GM18505 (cell line): ENCODE results near the gene TSGA10IP.
A peak's percentile ranks its signal among the peaks of the same experiment; 100 is the strongest.

Source experiments
- ATAC-seq: cut with Tn5 transposase; IDR thresholded peaks from one replicate; pipeline ENCODE4 v1.9.1; 2021; ENCODE audit not compliant: unreplicated experiment
- POLR2A ChIP-seq: IDR thresholded peaks from 4 replicates; pipeline ENCODE4 v1.6.1; 2011; ENCODE audit warnings: borderline replicate concordance; ENCODE audit not compliant: insufficient read depth, insufficient read length; ENCODE audit errors: extremely low read depth

TSGA10IP gene

GRCh38 chr11:65945430-65945911, at the start of gene TSGA10IP:
Gene TSGA10IP, plus strand, starts transcription at chr11:65945480. Its CDS starts 196 bp downstream, at chr11:65945676.
- TF ChIP-seq POLR2A = no peak
- ATAC-seq = no peak

GRCh38 chr11:65895482-65895981, 49.7 kb upstream of the TSGA10IP start:
- TF ChIP-seq POLR2A = no peak
- no peak for ATAC-seq

GRCh38 chr11:65896034-65896999, 49.0 kb upstream of the TSGA10IP start:
- no peak for ATAC-seq

GRCh38 chr11:65897020-65897471, 48.2 kb upstream of the TSGA10IP start:
- no peak for TF ChIP-seq POLR2A
- ATAC-seq = no peak

More at GRCh38 chr11:65896034-65896999, 49.0 kb upstream of the TSGA10IP start:
- TF ChIP-seq POLR2A = no peak

GRCh38 chr11:65898656-65899355, 46.5 kb upstream of the TSGA10IP start:
- no peak for ATAC-seq

GRCh38 chr11:65899356-65900124, 45.7 kb upstream of the TSGA10IP start:
- ATAC-seq = no peak
- no peak for TF ChIP-seq POLR2A

More at GRCh38 chr11:65898656-65899355, 46.5 kb upstream of the TSGA10IP start:
- no peak for TF ChIP-seq POLR2A

GRCh38 chr11:65900125-65900898, 45.0 kb upstream of the TSGA10IP start, which contains the start of gene FOSL1:
Gene FOSL1, minus strand, starts transcription at chr11:65900388. Its CDS starts 49 bp downstream, at chr11:65900339.
- peak; percentile 74 for ATAC-seq
- TF ChIP-seq POLR2A = peak; percentile 47

- no peak for ATAC-seq
- TF ChIP-seq POLR2A = no peak
Measured at GRCh38 chr11:65900899-65901180, 44.4 kb upstream of the TSGA10IP start.

- no peak for TF ChIP-seq POLR2A
- no peak for ATAC-seq
Measured at GRCh38 chr11:65903068-65903481, 42.2 kb upstream of the TSGA10IP start.

DNA sequence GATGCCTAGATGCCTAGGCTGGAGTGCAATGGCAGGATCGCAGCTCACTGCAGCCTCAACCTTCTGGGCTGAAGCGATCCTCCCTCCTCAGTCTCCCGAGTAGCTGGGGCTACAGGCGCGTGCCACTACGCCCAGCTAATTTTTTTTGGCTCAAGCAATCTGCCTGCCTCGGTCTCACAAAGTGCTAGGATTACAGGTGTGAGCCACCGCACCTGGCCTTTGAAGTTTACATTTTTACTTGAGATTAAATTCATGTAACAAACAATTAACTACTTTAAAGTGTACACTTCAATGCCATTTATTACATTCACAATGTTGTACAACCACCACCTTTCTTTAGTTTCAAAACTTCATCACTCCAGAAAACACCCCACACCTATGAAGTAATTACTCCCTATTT, 41.6 kb upstream of the TSGA10IP start:
- no peak for TF ChIP-seq POLR2A
- ATAC-seq = no peak

DNA sequence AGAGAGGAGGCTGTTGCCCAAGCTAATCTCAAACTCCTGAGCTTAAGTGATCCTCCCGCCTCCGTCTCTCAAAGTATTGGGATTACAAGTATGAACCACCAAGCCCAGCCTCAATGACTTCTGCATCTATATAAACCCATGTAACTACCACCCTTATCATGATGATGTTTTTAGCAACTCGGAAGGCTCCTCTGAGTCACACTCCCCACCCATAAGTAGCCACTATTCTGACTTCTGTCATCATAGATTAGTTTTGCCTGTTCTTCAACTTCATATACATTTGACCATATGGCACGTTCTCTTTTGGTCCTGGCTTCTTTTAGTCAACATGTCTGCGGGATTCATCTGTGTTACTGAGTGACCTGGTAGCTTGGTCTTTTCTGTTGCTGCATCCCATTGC, 38.7 kb upstream of the TSGA10IP start:
- TF ChIP-seq POLR2A = no peak
- ATAC-seq = no peak

DNA sequence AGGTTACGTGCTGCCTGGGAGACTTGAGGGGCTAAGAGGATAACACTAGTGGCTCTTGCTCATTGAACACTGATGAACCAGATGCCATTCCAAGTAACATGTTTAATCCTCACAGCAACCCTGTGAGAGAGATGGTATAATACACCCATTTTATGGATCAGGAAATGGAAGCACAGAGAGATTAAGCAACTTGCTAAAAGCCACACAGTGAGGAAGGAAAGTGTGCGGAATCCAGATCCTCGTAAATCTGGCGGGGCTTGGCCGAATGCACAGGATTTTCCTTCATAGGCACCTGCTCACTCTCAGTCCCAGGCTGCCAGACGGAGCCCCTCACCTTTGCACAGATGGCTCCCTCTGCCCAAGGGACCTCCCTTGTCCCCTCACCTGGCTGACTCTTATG, 37.4 kb upstream of the TSGA10IP start:
- no peak for TF ChIP-seq POLR2A
- no peak for ATAC-seq
